IMR-90 (cell line): Measurements from ENCODE around the gene TP63. TPM values are rescaled to one million over a fixed set of nuclear protein-coding genes. Genes with fewer than 3 reads are reported as not detected.

Experiments used
- ATAC-seq: fragments of 200-7000 bp; cut with Tn5 transposase; 2 replicates; pipeline ENCODE4 v1.9.1; 2020; ENCODE audit warnings: low read depth, mild to moderate bottlenecking, moderate library complexity
- BruUV-seq: library from RNA; stranded (reverse); fragments of 400-500 nt; replicated peaks from 2 replicates; lab custom pipeline; 2021; lab: Mats Ljungman, UMichigan
- CTCF ChIA-PET: fragments of 300-600 bp; formaldehyde crosslinking; extraction: SDS; loops from one replicate; lab custom pipeline; 2021; ENCODE audit warnings: antibody characterized with exemption; lab: Yijun Ruan, JAX
- POLR2A ChIA-PET: fragments of 300-600 bp; sonication (Branson Sonifier 250); formaldehyde crosslinking; loops from one replicate; lab custom pipeline; 2022; ENCODE audit warnings: antibody characterized with exemption; ENCODE audit not compliant: unreplicated experiment; lab: Charles Lee
- DNase-seq: peaks from one replicate; pipeline ENCODE4 v3.0.0; 2013
- H2AFZ ChIP-seq: replicated peaks from 2 replicates; pipeline ENCODE3; 2013; ENCODE audit warnings: low read length, mild to moderate bottlenecking; ENCODE audit not compliant: poor library complexity
- H2AK5ac ChIP-seq: 2 replicates; pipeline ENCODE4 v1.6.1; 2013; ENCODE audit warnings: low read depth, low read length, inconsistent platforms
- H2AK9ac ChIP-seq: replicated peaks from 2 replicates; pipeline ENCODE3; 2013; ENCODE audit warnings: mild to moderate bottlenecking, low read depth, low read length, moderate library complexity; ENCODE audit not compliant: poor library complexity
- H2BK120ac ChIP-seq: 2 replicates; pipeline ENCODE4 v1.6.1; 2013; ENCODE audit warnings: low read depth, low read length, inconsistent platforms
- H2BK15ac ChIP-seq: 3 replicates; pipeline ENCODE4 v1.6.1; 2013; ENCODE audit warnings: low read depth, low read length, inconsistent platforms
- H2BK20ac ChIP-seq: 2 replicates; pipeline ENCODE4 v1.6.1; 2013; ENCODE audit warnings: low read depth, mild to moderate bottlenecking, inconsistent platforms, low read length, moderate library complexity
- H2BK5ac ChIP-seq: 2 replicates; pipeline ENCODE4 v1.6.1; 2013; ENCODE audit warnings: mild to moderate bottlenecking, low read depth, low read length, inconsistent platforms; ENCODE audit not compliant: poor library complexity, severe bottlenecking
- H3K14ac ChIP-seq: replicated peaks from 2 replicates; pipeline ENCODE4 v1.6.1; 2013; ENCODE audit warnings: low read depth, low read length, inconsistent platforms
- H3K18ac ChIP-seq: 2 replicates; pipeline ENCODE4 v1.6.1; 2013; ENCODE audit warnings: low read depth, low read length, control low read depth
- H3K23ac ChIP-seq: 2 replicates; pipeline ENCODE4 v1.6.1; 2013; ENCODE audit warnings: low read depth, low read length, inconsistent platforms
- H3K27ac ChIP-seq: 2 replicates; pipeline ENCODE4 v1.5.1; 2013; ENCODE audit warnings: mild to moderate bottlenecking, control low read depth, low read length; ENCODE audit not compliant: insufficient read depth
- H3K27me3 ChIP-seq: 2 replicates; pipeline ENCODE4 v1.6.1; 2013; ENCODE audit warnings: low read length; ENCODE audit not compliant: control insufficient read depth, insufficient read depth
- H3K36me3 ChIP-seq: 2 replicates; pipeline ENCODE4 v1.6.1; 2013; ENCODE audit warnings: low read length, mixed read lengths; ENCODE audit not compliant: control insufficient read depth, insufficient read depth
- H3K4ac ChIP-seq: 2 replicates; pipeline ENCODE4 v1.6.1; 2013; ENCODE audit warnings: low read depth, low read length, inconsistent platforms
- H3K4me1 ChIP-seq: 2 replicates; pipeline ENCODE4 v1.6.1; 2013; ENCODE audit warnings: low read length, mixed read lengths; ENCODE audit not compliant: control insufficient read depth, insufficient read depth
- H3K4me2 ChIP-seq: 2 replicates; pipeline ENCODE4 v1.6.1; 2013; ENCODE audit warnings: low read depth, mild to moderate bottlenecking, control low read depth, low read length, moderate library complexity
- H3K4me3 ChIP-seq: 2 replicates; pipeline ENCODE4 v1.5.1; 2013; ENCODE audit warnings: low read depth, mild to moderate bottlenecking, control low read depth, low read length, moderate library complexity; ENCODE audit not compliant: insufficient read depth
- H3K56ac ChIP-seq: 2 replicates; pipeline ENCODE4 v1.6.1; 2013; ENCODE audit warnings: low read length, inconsistent platforms; ENCODE audit not compliant: insufficient read depth; ENCODE audit errors: extremely low read depth
- H3K79me1 ChIP-seq, 2 experiments: 2 replicates each; pipeline ENCODE4 v1.6.1; 2013; ENCODE audit warnings: low read length in 2 of 2, inconsistent platforms in 1 of 2, low read depth in 1 of 2
- H3K9ac ChIP-seq: 2 replicates; pipeline ENCODE4 v1.6.1; 2013; ENCODE audit warnings: low read depth, low read length, control low read depth
- H3K9me1 ChIP-seq: 2 replicates; pipeline ENCODE4 v1.6.1; 2013; ENCODE audit warnings: low read length, inconsistent platforms; ENCODE audit not compliant: insufficient read depth
- H3K9me3 ChIP-seq: 2 replicates; pipeline ENCODE4 v1.6.1; 2013; ENCODE audit warnings: low read length; ENCODE audit not compliant: control insufficient read depth, insufficient read depth
- H4K20me1 ChIP-seq: 2 replicates; pipeline ENCODE4 v1.6.1; 2013; ENCODE audit warnings: low read length, inconsistent platforms; ENCODE audit not compliant: insufficient read depth
- H4K5ac ChIP-seq: 2 replicates; pipeline ENCODE4 v1.6.1; 2013; ENCODE audit warnings: mild to moderate bottlenecking, low read depth, low read length, control low read depth
- H4K8ac ChIP-seq, 2 experiments: 2 replicates each; pipeline ENCODE4 v1.6.1; 2013; ENCODE audit warnings: low read depth in 2 of 2, low read length in 2 of 2, control low read depth in 1 of 2, inconsistent platforms in 1 of 2
- H4K91ac ChIP-seq: 2 replicates; pipeline ENCODE4 v1.6.1; 2013; ENCODE audit warnings: low read depth, low read length, inconsistent platforms; ENCODE audit not compliant: insufficient read depth
- BHLHE40 ChIP-seq: fragments of 150-350 bp; IDR thresholded peaks from 2 replicates; pipeline ENCODE4 v1.6.1; 2016; ENCODE audit warnings: mild to moderate bottlenecking, low read depth, low read length
- CEBPB ChIP-seq: IDR thresholded peaks from 2 replicates; pipeline ENCODE4 v1.6.1; 2012; ENCODE audit warnings: low read depth, low read length, improper control_type of control experiment
- CHD1 ChIP-seq: IDR thresholded peaks from 2 replicates; pipeline ENCODE4 v1.6.1; 2012; ENCODE audit warnings: low read depth, low read length, improper control_type of control experiment
- CTCF ChIP-seq: conservative IDR thresholded peaks from 2 replicates; pipeline ENCODE4 v1.5.1; 2012; ENCODE audit warnings: mild to moderate bottlenecking, low read depth, low read length, improper control_type of control experiment
- ELK1 ChIP-seq: fragments of 150-350 bp; IDR thresholded peaks from 2 replicates; pipeline ENCODE4 v1.6.1; 2016; ENCODE audit warnings: low read depth, mild to moderate bottlenecking, low read length, moderate library complexity, borderline replicate concordance
- FOS ChIP-seq: fragments of 150-350 bp; IDR thresholded peaks from 2 replicates; pipeline ENCODE4 v1.6.1; 2016; ENCODE audit warnings: low read depth, low read length
- MAFK ChIP-seq: IDR thresholded peaks from 2 replicates; pipeline ENCODE4 v1.6.1; 2012; ENCODE audit warnings: low read depth, low read length, improper control_type of control experiment
- MAZ ChIP-seq: IDR thresholded peaks from 2 replicates; pipeline ENCODE4 v1.6.1; 2012; ENCODE audit warnings: low read depth, mild to moderate bottlenecking, low read length, improper control_type of control experiment, moderate library complexity, borderline replicate concordance
- MXI1 ChIP-seq: IDR thresholded peaks from 2 replicates; pipeline ENCODE4 v1.6.1; 2012; ENCODE audit warnings: low read depth, mild to moderate bottlenecking, low read length, moderate library complexity, borderline replicate concordance
- NFE2L2 ChIP-seq: fragments of 150-350 bp; IDR thresholded peaks from 2 replicates; pipeline ENCODE4 v1.6.1; 2016; ENCODE audit warnings: low read depth, mild to moderate bottlenecking, low read length
- POLR2A ChIP-seq: IDR thresholded peaks from 2 replicates; pipeline ENCODE4 v1.6.1; 2012; ENCODE audit warnings: mild to moderate bottlenecking, low read depth, low read length
- RAD21 ChIP-seq: IDR thresholded peaks from 2 replicates; pipeline ENCODE4 v1.6.1; 2012; ENCODE audit warnings: low read length, improper control_type of control experiment
- RCOR1 ChIP-seq: IDR thresholded peaks from 2 replicates; pipeline ENCODE4 v1.6.1; 2012; ENCODE audit warnings: mild to moderate bottlenecking, low read length, improper control_type of control experiment; ENCODE audit not compliant: insufficient replicate concordance
- RFX5 ChIP-seq: IDR thresholded peaks from 2 replicates; pipeline ENCODE4 v1.8.0; 2012; ENCODE audit warnings: low read depth, mild to moderate bottlenecking, low read length, moderate library complexity
- SMC3 ChIP-seq: fragments of 150-350 bp; IDR thresholded peaks from 2 replicates; pipeline ENCODE4 v1.6.1; 2016; ENCODE audit warnings: low read depth, mild to moderate bottlenecking, antibody characterized with exemption, low read length, moderate library complexity
- WGBS, 2 experiments: methylation state at CpG; one replicate each; pipeline versions ENCODE4 v1.1.5 to v1.1.7; 2013; ENCODE audit warnings: missing lambda C conversion rate in 2 of 2; ENCODE audit not compliant: insufficient read length in 1 of 2; ENCODE audit errors: extremely low coverage in 2 of 2; 5-methylcytosine and 5-hydroxymethylcytosine counted together
- dilution Hi-C: fragments of 300-500 bp; cut with HindIII; formaldehyde crosslinking; loops from one replicate; pipeline ENCODE4 v1.14.3; 2018; ENCODE audit warnings: low sequenced_read_pairs; ENCODE audit not compliant: unreplicated experiment
- in situ Hi-C: fragments of 300-500 bp; cut with MboI; formaldehyde crosslinking; loops from 3 replicates; pipeline ENCODE4 v1.14.3; 2019; ENCODE audit warnings: low sequenced_read_pairs, inconsistent platforms, mixed read lengths
- intact Hi-C: fragments of 100-400 bp; cut with micrococcal nuclease; formaldehyde crosslinking; loops from 2 replicates; pipeline ENCODE4 v1.10.0; 2022
- polyA plus RNA-seq, 3 experiments: library from polyadenylated mRNA; depleted of rRNA; stranded (reverse); fragments of >200 nt; gene quantifications; 2 replicates each; pipeline ENCODE4 v1.2.3, GENCODE V29; 2012; ENCODE audit warnings: low replicate concordance in 1 of 3
- total RNA-seq: library from RNA; depleted of rRNA; stranded (reverse); fragments of >200 nt; gene quantifications from 2 replicates; pipeline ENCODE4 v1.2.3, GENCODE V29; 2012
- TF ChIP-seq, protein P1 (sequence below): fragments of 150-350 bp; IDR thresholded peaks from 2 replicates; pipeline ENCODE4 v1.6.1; 2017; ENCODE audit warnings: mild to moderate bottlenecking, antibody characterized with exemption, low read length, low read depth

Gene TP63
- total and polyA plus RNA-seq, 2 of the 4 experiments (the other 2 are of a cell fraction), result not detected

- BruUV-seq, result no TSS peak
- Histone ChIP-seq H2BK15ac (no peak overlapping the region), H3K4me3 (no peak overlapping the region)
Measured at GRCh38 chr3:189869165-189869564, 238.0 kb downstream of the TP63 start.

More at GRCh38 chr3:189869165-189869564, 238.0 kb downstream of the TP63 start:
- Histone ChIP-seq H3K9me1 (no peaks in the 10 kb centered on the region), H2AK5ac (no peak overlapping the region), H2BK20ac (no peak overlapping the region), H3K23ac (no peak overlapping the region), H3K79me1 (no peaks in the 10 kb centered on the region), H4K5ac (no peak overlapping the region), H3K4me1 (no peaks in the 10 kb centered on the region), H3K18ac (no peak overlapping the region), H3K9me3 (no peaks in the 10 kb centered on the region), H4K20me1 (no peaks in the 10 kb centered on the region), H4K8ac (no peak overlapping the region), H3K27me3 (peaks cover 6% of the 10 kb centered on the region), H3K27ac (no peak overlapping the region), H3K4ac (no peak overlapping the region), H4K91ac (no peak overlapping the region), H3K4me2 (no peak overlapping the region), H3K56ac (no peak overlapping the region), H2BK120ac (no peak overlapping the region), H2AK9ac (no peak overlapping the region), H2BK5ac (no peak overlapping the region), H3K9ac (no peak overlapping the region), H3K14ac (no peak overlapping the region), H2AFZ (no peak overlapping the region), H3K36me3 (no peaks in the 10 kb centered on the region)
- intact Hi-C loops (no loop called here), dilution Hi-C loops (no loop called here), in situ Hi-C loops (no loop called here)
- ChIA-PET CTCF (no interaction called here), POLR2A (no interaction called here)
- TF ChIP-seq RAD21 (no peak), RFX5 (no peak), BHLHE40 (no peak), NFE2L2 (no peak), MXI1 (no peak), RCOR1 (no peak), FOS (no peak), CEBPB (no peak), MAZ (no peak), CHD1 (no peak), SMC3 (no peak), MAFK (no peak), CTCF (no peak), ELK1 (no peak), POLR2A (no peak)
- TF ChIP-seq, protein P1, sequence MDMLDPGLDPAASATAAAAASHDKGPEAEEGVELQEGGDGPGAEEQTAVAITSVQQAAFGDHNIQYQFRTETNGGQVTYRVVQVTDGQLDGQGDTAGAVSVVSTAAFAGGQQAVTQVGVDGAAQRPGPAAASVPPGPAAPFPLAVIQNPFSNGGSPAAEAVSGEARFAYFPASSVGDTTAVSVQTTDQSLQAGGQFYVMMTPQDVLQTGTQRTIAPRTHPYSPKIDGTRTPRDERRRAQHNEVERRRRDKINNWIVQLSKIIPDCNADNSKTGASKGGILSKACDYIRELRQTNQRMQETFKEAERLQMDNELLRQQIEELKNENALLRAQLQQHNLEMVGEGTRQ, result no peak
- no CpG with 5 or more reads among the region's 4 CpGs for WGBS, 2 experiments
- DNase-seq, result no peak
- ATAC-seq, result no peak
